Trophoblast cell (in vitro differentiated cells and primary cell): Measurements from ENCODE around the gene PPP1R12B.
A peak's percentile ranks its signal among the peaks of the same experiment; 100 is the strongest.
"Not testable (repeated sequence)": the region's sequence is repeated elsewhere in the genome, so short reads cannot be mapped to it uniquely, and the experiment has no call there.

Experiments
- DNase-seq, 2 donors: peaks; one replicate each; pipeline ENCODE4 v3.0.0-alpha.2; 2016
- H2AFZ ChIP-seq: 2 replicates; pipeline ENCODE4 v1.6.1; 2013; ENCODE audit warnings: low read length, moderate library complexity, mild to moderate bottlenecking; ENCODE audit not compliant: insufficient read depth, poor library complexity
- H2AK5ac ChIP-seq: 2 replicates; pipeline ENCODE4 v1.6.1; 2013; ENCODE audit warnings: mild to moderate bottlenecking, low read length
- H2BK120ac ChIP-seq: 2 replicates; pipeline ENCODE4 v1.6.1; 2013; ENCODE audit warnings: low read length, mild to moderate bottlenecking, moderate library complexity; ENCODE audit not compliant: insufficient read depth, poor library complexity
- H2BK12ac ChIP-seq: 2 replicates; pipeline ENCODE4 v1.6.1; 2013; ENCODE audit warnings: mild to moderate bottlenecking, low read length, moderate library complexity
- H2BK5ac ChIP-seq: 2 replicates; pipeline ENCODE4 v1.6.1; 2013; ENCODE audit warnings: low read length, low read depth, moderate library complexity, mild to moderate bottlenecking; ENCODE audit not compliant: poor library complexity
- H3K14ac ChIP-seq: 2 replicates; pipeline ENCODE4 v1.6.1; 2013; ENCODE audit warnings: mild to moderate bottlenecking, low read length
- H3K18ac ChIP-seq: 2 replicates; pipeline ENCODE4 v1.6.1; 2013; ENCODE audit warnings: mild to moderate bottlenecking, low read length
- H3K23ac ChIP-seq: 2 replicates; pipeline ENCODE4 v1.6.1; 2013; ENCODE audit warnings: low read length
- H3K27ac ChIP-seq: 2 replicates; pipeline ENCODE4 v1.5.1; 2013; ENCODE audit warnings: low read depth, mild to moderate bottlenecking, inconsistent platforms, low read length, moderate library complexity
- H3K27me3 ChIP-seq: 2 replicates; pipeline ENCODE4 v1.6.1; 2013; ENCODE audit warnings: inconsistent platforms, mild to moderate bottlenecking, low read length, moderate library complexity; ENCODE audit not compliant: insufficient read depth
- H3K36me3 ChIP-seq, 2 experiments: 1 replicate in 1 of 2; 2 replicates in 1 of 2; pipeline ENCODE4 v1.6.1; 2013; ENCODE audit warnings: low read length in 2 of 2, mild to moderate bottlenecking in 2 of 2, moderate library complexity in 1 of 2; ENCODE audit not compliant: insufficient read depth in 2 of 2, control insufficient read depth in 1 of 2
- H3K4ac ChIP-seq: 2 replicates; pipeline ENCODE4 v1.6.1; 2013; ENCODE audit warnings: low read depth, mild to moderate bottlenecking, low read length, moderate library complexity
- H3K4me1 ChIP-seq, 2 experiments: 1 replicate in 1 of 2; 2 replicates in 1 of 2; pipeline ENCODE4 v1.6.1; 2013; ENCODE audit warnings: low read length in 2 of 2, mild to moderate bottlenecking in 2 of 2, moderate library complexity in 1 of 2; ENCODE audit not compliant: insufficient read depth in 2 of 2, control insufficient read depth in 1 of 2
- H3K4me2 ChIP-seq: 2 replicates; pipeline ENCODE4 v1.6.1; 2013; ENCODE audit warnings: inconsistent platforms, mild to moderate bottlenecking, low read length, moderate library complexity
- H3K4me3 ChIP-seq: 2 replicates; pipeline ENCODE4 v1.5.1; 2013; ENCODE audit warnings: mild to moderate bottlenecking, low read depth, low read length, inconsistent platforms
- H3K79me1 ChIP-seq: one replicate; pipeline ENCODE4 v1.6.1; 2013; ENCODE audit warnings: low read length
- H3K79me2 ChIP-seq: 2 replicates; pipeline ENCODE4 v1.6.1; 2013; ENCODE audit warnings: low read length, mild to moderate bottlenecking; ENCODE audit not compliant: control insufficient read depth, insufficient read depth, poor library complexity
- H3K9ac ChIP-seq: 2 replicates; pipeline ENCODE4 v1.6.1; 2013; ENCODE audit warnings: mild to moderate bottlenecking, low read length
- H3K9me3 ChIP-seq: 2 replicates; pipeline ENCODE4 v1.6.1; 2013; ENCODE audit warnings: low read depth, mild to moderate bottlenecking, control low read depth, inconsistent platforms, low read length; ENCODE audit not compliant: insufficient read depth
- H4K12ac ChIP-seq: 2 replicates; pipeline ENCODE4 v1.6.1; 2013; ENCODE audit warnings: low read depth, mild to moderate bottlenecking, low read length, moderate library complexity
- H4K8ac ChIP-seq: 2 replicates; pipeline ENCODE4 v1.6.1; 2013; ENCODE audit warnings: low read depth, mild to moderate bottlenecking, low read length, moderate library complexity
- H4K91ac ChIP-seq: one replicate; pipeline ENCODE4 v1.6.1; 2013; ENCODE audit warnings: low read depth, mild to moderate bottlenecking, low read length, moderate library complexity
- WGBS: extraction: QIAGEN DNeasy Blood & Tissue Kit; methylation state at CpG from one replicate; pipeline ENCODE4 v1.1.7; 2013; ENCODE audit warnings: missing lambda C conversion rate; ENCODE audit not compliant: insufficient read length, insufficient coverage; ENCODE audit errors: extremely low coverage; 5-methylcytosine and 5-hydroxymethylcytosine counted together

PPP1R12B gene

GRCh38 chr1:202483362-202483761 is 134.9 kb downstream of the PPP1R12B start:
- not testable (repeated sequence) for H2BK5ac ChIP-seq, H3K79me1 ChIP-seq, H2BK12ac ChIP-seq, H2AK5ac ChIP-seq, H2AFZ ChIP-seq, H2BK120ac ChIP-seq, H4K8ac ChIP-seq, H4K12ac ChIP-seq, H3K4me2 ChIP-seq, H3K9ac ChIP-seq, H3K4me1 ChIP-seq, H3K79me2 ChIP-seq, H3K36me3 ChIP-seq, H3K18ac ChIP-seq, H4K91ac ChIP-seq, H3K9me3 ChIP-seq, H3K27ac ChIP-seq, H3K23ac ChIP-seq, H3K14ac ChIP-seq, H3K27me3 ChIP-seq, H3K4ac ChIP-seq, H3K4me3 ChIP-seq
- no CpG with 5 or more reads among the region's 2 CpGs for WGBS
- peak; percentile 65 to 66 for DNase-seq

GRCh38 chr1:202484032-202484431 is 135.5 kb downstream of the PPP1R12B start:
- not testable (repeated sequence) for H3K9me3 ChIP-seq, H3K18ac ChIP-seq, H3K23ac ChIP-seq, H3K36me3 ChIP-seq, H3K79me1 ChIP-seq, H2BK12ac ChIP-seq, H4K12ac ChIP-seq, H3K79me2 ChIP-seq, H2BK5ac ChIP-seq, H3K9ac ChIP-seq, H3K27me3 ChIP-seq, H3K27ac ChIP-seq, H3K4me2 ChIP-seq, H2AK5ac ChIP-seq, H4K91ac ChIP-seq, H4K8ac ChIP-seq, DNase-seq, H2BK120ac ChIP-seq, H3K4ac ChIP-seq, H2AFZ ChIP-seq, H3K4me1 ChIP-seq, H3K14ac ChIP-seq, H3K4me3 ChIP-seq
- no CpG with 5 or more reads among the region's 2 CpGs for WGBS

- not testable (repeated sequence) for H4K8ac ChIP-seq, DNase-seq, H3K9me3 ChIP-seq, H2BK5ac ChIP-seq, H3K14ac ChIP-seq, H3K79me2 ChIP-seq, H3K4me3 ChIP-seq, H3K18ac ChIP-seq, H3K9ac ChIP-seq, H3K4me2 ChIP-seq, H3K23ac ChIP-seq, H4K91ac ChIP-seq, H3K79me1 ChIP-seq, H3K4ac ChIP-seq, H3K4me1 ChIP-seq, H2AK5ac ChIP-seq, H3K27me3 ChIP-seq, H4K12ac ChIP-seq, H2BK12ac ChIP-seq, H3K27ac ChIP-seq, H2AFZ ChIP-seq, H3K36me3 ChIP-seq, H2BK120ac ChIP-seq
- no CpG with 5 or more reads among the region's 3 CpGs for WGBS
Measured at GRCh38 chr1:202484820-202485219, 136.3 kb downstream of the PPP1R12B start.

- not testable (repeated sequence) for H3K4ac ChIP-seq, H3K79me1 ChIP-seq, H2AK5ac ChIP-seq, H4K91ac ChIP-seq, H3K14ac ChIP-seq, H3K79me2 ChIP-seq, H4K8ac ChIP-seq, H3K4me2 ChIP-seq, H3K9me3 ChIP-seq, H2BK12ac ChIP-seq, H3K23ac ChIP-seq, H3K9ac ChIP-seq, H4K12ac ChIP-seq, H2BK120ac ChIP-seq, H3K4me3 ChIP-seq, H2AFZ ChIP-seq, H3K4me1 ChIP-seq, H2BK5ac ChIP-seq, H3K36me3 ChIP-seq, H3K27ac ChIP-seq, H3K27me3 ChIP-seq, H3K18ac ChIP-seq
- DNase-seq, result peak in 1 of 2 donors; percentile 51
- WGBS, result no CpG with 5 or more reads among the region's 6 CpGs
Measured at GRCh38 chr1:202488178-202488649, 139.7 kb downstream of the PPP1R12B start.
